GM19395 (cell line): Measurements from ENCODE around the gene AQP12A.

ENCODE experiments used
- ATAC-seq: cut with Tn5 transposase; IDR thresholded peaks from one replicate; pipeline ENCODE4 v1.9.1; 2021; ENCODE audit warnings: mild to moderate bottlenecking, moderate library complexity; ENCODE audit not compliant: unreplicated experiment

The AQP12A gene

DNA sequence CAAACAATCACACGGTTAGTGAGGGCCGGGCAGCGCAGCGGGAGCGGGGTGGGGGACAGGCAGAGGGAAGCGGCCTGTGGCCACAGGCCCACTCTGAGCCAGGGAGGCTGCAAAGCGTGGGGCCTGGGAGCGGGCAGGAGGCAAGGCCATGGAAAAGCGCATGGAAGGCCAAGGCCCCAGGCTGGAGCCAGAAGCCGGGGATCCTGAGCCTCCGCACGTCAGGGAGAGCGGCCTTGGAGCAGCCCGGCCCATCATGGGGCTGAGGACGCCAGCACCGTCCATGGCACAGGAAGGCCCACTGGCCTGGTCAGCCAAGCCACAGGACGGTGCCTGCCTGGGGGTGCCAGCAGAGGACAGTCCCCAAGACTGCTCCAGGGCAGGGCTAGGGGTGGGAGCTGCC lies 43.1 kb downstream of the AQP12A start:
- no peak for ATAC-seq

DNA sequence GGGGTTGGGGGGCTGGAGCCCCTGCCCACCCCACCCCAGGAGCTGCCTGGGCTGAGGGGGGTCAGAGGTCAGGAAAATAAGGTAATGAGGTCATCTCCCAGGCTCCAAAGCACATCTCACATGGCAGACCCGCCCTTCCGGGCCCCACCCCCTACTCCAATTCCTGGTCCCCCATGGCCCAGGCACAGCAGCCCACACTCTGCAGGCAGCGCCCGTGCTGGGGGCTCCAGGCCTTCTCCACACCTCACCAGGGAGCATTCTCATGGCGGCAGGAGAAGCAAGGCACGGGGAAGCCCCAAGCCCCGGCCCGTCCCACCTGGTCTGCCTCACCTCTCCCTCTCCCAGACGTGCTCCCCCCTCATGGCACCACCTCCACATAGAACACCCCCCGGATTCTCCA lies 43.8 kb downstream of the AQP12A start:
- ATAC-seq: no peak

DNA sequence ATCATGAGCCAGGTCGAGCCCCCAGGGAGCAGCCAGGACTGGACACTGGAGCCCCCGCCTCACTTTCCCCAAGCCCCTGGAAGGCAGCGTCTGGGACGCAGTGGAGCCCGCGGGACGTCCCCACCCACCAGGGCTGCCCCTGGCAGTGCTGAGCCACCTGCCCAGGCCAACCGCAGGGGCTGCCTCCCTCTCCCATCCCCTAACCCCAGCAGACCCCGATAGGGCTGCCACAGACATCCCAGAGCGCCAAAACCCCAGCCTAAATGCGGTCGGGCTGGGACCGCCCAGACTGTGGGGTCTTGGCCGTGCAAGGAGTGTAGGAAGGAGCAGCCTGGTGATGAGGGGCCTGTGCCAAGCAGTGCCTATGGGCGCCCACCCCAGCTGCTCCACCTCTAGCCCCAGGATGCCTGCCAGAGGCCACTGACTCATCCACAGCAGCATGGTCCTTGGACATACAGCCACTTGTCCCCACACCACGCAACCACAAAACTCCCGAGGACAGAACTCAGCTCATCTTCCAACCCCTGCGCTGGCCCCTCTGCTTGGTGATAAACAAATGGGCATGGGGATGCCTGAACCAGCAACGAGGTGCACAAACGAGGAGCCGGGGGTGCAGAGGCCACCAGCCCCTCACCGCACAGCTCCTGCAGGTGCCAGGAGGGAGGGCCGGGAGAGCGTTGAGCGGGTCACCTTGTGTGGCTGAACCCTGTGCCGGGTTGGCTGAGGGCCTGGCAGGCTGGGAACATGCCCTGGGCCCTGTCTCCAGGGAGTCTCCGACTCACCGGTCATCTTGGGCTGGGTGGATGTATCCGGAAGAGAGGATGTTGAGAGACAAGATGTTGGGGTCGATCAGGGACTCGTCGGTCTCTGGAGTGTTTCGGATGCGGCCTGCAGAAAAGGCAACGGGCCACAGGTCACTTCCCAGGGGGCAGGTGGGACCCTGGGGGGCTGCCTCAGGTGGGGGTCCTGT lies 44.9 kb downstream of the AQP12A start:
- no peak for ATAC-seq

- no peak for ATAC-seq
Measured at GRCh38 chr2:240737512-240737911, 45.8 kb downstream of the AQP12A start.

- ATAC-seq: no peak
Measured at GRCh38 chr2:240737958-240738357, 46.3 kb downstream of the AQP12A start.

- no peak for ATAC-seq
Measured at GRCh38 chr2:240739797-240740196, 48.1 kb downstream of the AQP12A start.

DNA sequence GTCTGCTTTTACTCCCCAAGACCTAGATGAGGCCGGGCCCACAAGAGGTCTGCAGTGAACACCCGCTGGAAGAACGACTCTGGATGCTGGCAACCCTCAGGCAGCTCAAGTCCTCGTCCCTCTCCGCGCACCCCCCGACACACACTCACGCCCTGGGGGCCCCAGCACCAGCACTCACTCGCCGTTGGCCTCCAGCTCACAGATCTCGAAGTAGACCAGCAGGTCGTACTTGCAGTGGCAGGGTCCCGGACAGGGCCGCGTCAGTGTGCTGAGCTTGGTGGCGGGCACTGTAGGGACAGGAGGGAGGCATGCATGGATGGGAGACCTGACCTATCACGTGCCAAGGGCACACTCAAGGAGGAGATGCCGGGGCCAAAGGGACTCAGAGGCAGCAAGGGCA lies 49.4 kb downstream of the AQP12A start:
- ATAC-seq: no peak

- ATAC-seq: no peak
Measured at GRCh38 chr2:240742602-240743095, 51.0 kb downstream of the AQP12A start.

DNA sequence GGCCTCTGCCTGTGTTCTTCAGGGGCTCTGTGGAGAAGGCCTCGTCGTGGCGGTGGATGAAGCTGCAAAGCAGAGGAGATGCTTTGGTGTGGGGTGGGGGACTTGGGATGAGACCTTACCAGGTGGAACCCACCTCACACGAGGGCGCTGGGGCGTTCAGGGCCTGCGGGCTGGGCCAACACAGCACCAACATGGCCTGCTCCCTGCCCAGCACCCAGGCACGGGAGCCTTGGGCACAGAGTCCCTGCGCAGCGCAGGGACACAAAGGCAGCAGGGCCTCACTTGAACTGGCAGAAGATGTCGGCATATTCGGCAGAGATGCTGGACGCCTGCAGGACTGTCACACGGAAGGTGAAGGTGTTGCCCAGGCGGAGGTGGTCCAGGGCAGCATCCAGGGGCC lies 53.8 kb downstream of the AQP12A start:
- ATAC-seq: no peak

DNA sequence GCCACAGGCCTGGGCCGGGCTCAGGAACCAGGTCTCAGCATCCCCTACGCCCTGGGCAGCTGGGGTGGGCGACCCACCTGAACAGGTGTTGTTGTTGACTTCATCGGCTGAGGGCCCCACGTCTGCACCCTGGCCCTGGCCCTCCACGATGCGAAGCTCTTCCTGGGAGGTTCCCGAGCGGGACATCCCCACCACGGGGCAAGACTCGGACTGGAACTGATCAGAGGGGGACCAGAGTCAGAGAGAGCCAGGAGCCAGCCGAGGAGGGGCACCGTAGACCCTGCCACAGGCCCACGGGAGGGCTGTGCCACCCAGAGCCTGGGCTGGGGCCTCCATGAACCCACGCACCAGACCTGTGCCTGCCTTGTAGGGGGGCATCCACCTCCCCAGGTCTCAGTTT lies 54.3 kb downstream of the AQP12A start:
- ATAC-seq: no peak

GRCh38 chr2:240746671-240747070 lies 55.0 kb downstream of the AQP12A start:
- ATAC-seq: no peak

DNA sequence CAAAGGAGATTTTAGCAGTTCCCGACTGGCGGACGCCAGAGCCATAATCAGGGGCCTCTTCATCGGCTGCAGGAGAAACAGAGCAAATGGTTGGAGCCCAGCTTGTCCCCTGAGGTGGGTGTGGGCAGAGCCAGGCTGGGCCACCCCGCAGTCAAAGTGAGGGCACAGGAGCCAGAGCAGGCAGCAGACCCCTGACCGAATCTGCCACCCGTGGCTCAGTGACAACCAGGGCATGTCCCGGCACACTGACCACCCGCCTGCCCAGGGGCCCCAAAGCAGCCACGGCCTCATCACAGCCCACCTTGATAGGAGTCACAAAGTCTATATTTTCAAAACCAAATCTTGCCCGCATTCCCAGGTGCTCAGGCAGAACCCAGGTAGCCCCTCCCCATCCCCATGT lies 55.6 kb downstream of the AQP12A start:
- ATAC-seq: no peak
